Measurements from ENCODE around the gene ITIH5.

GRCh38 chr10:7598771-7599170, 68.0 kb downstream of the ITIH5 start:
- TF ChIP-seq RFX5 (IDR thresholded peaks at IDR 0.05; ENCODE audit: low read depth, low read length), result no peak
- no peak for TF ChIP-seq ZFP41 (CRISPR knock-in tag; IDR thresholded peaks at IDR 0.05; ENCODE audit: borderline replicate concordance)
- TF ChIP-seq TRAFD1 (CRISPR knock-in tag; IDR thresholded peaks at IDR 0.05; ENCODE audit: borderline replicate concordance), result no peak
- TF ChIP-seq POLR2AphosphoS5 (IDR thresholded peaks at IDR 0.05; ENCODE audit: low read depth, low read length), result no peak
- no peak for TF ChIP-seq JUND (CRISPR knock-in tag; IDR thresholded peaks at IDR 0.05)
- no peak for TF ChIP-seq HOXA7 (CRISPR knock-in tag; IDR thresholded peaks at IDR 0.05)
- TF ChIP-seq YY1 (IDR thresholded peaks at IDR 0.05; ENCODE audit: insufficient read depth, insufficient replicate concordance, low read depth, low read length), result no peak
- TF ChIP-seq CREM (IDR thresholded peaks at IDR 0.05), result no peak
- no peak for TF ChIP-seq CREM (CRISPR knock-in tag; IDR thresholded peaks at IDR 0.05)
- no peak for TF ChIP-seq ZNF770 (CRISPR knock-in tag; IDR thresholded peaks at IDR 0.05)
